Stomach (tissue), 9 donors: ENCODE measurements around the gene COL11A1. TPM values are rescaled to one million over a fixed set of nuclear protein-coding genes. Genes with fewer than 3 reads are reported as not detected.

ENCODE experiments used
- DNase-seq, 2 donors: peaks; one replicate each; pipeline versions ENCODE4 v3.0.0 to v3.0.0-alpha.2; 2013 to 2019
- H3K27ac ChIP-seq, 5 donors: fragments of 200-600 bp in 4 of 5; sonication (generic) in 4 of 5; one replicate each; pipeline ENCODE4 v1.5.1; 2013 to 2019; ENCODE audit warnings: mild to moderate bottlenecking in 1 of 5, moderate library complexity in 1 of 5
- H3K27me3 ChIP-seq, 3 donors: fragments of 200-600 bp; sonication (generic); one replicate each; pipeline ENCODE4 v1.5.1; 2017 to 2019; ENCODE audit warnings: mixed run types in 1 of 3
- H3K36me3 ChIP-seq, 4 donors: fragments of 200-600 bp; sonication (generic); 1 replicate in 3 of 4; 2 replicates in 1 of 4; pipeline ENCODE4 v1.5.1; 2016 to 2019
- H3K4me1 ChIP-seq, 4 donors: fragments of 200-600 bp; sonication (generic); one replicate each; pipeline ENCODE4 v1.5.1; 2016 to 2019
- H3K4me3 ChIP-seq, 4 donors: fragments of 200-600 bp; sonication (generic) in 3 of 4; one replicate each; pipeline ENCODE4 v1.5.1; 2016 to 2019; ENCODE audit warnings: mild to moderate bottlenecking in 1 of 4
- H3K9me3 ChIP-seq, 4 donors: fragments of 200-600 bp; sonication (generic); one replicate each; pipeline ENCODE4 v1.5.1; 2016 to 2019
- CTCF ChIP-seq, 7 experiments: fragments of 450-650 bp in 4 of 7; fragments of 200-600 bp in 3 of 7; sonication (generic) in 3 of 7; IDR thresholded peaks; one replicate each; pipeline ENCODE4 v1.5.1; 2016 to 2019; ENCODE audit warnings: antibody characterized with exemption in 7 of 7, control low read depth in 2 of 7, mild to moderate bottlenecking in 1 of 7
- EP300 ChIP-seq: sonication (generic); formaldehyde crosslinking; IDR thresholded peaks from one replicate; pipeline ENCODE4 v1.6.1; 2017; ENCODE audit warnings: antibody characterized with exemption
- POLR2A ChIP-seq, 4 donors: fragments of 450-650 bp; IDR thresholded peaks; one replicate each; pipeline ENCODE4 v1.6.1; 2016; ENCODE audit warnings: antibody characterized with exemption in 4 of 4, control low read depth in 2 of 4, mild to moderate bottlenecking in 1 of 4, moderate library complexity in 1 of 4
- POLR2AphosphoS5 ChIP-seq, 3 donors: sonication (generic); formaldehyde crosslinking; IDR thresholded peaks; one replicate each; pipeline ENCODE4 v1.6.1; 2016; ENCODE audit warnings: antibody characterized with exemption in 3 of 3
- WGBS, 5 donors: extraction: QIAGEN DNeasy Blood & Tissue Kit in 3 of 5; methylation state at CpG; one replicate each; pipeline versions ENCODE4 v1.1.5 to v1.1.7; 2013 to 2018; 5-methylcytosine and 5-hydroxymethylcytosine counted together
- intact Hi-C: fragments of 100-400 bp; cut with DNase I; formaldehyde crosslinking; loops from one replicate; pipeline ENCODE4 v1.15.1; 2023; ENCODE audit warnings: low total_unique reads
- polyA plus RNA-seq, 3 donors: library from polyadenylated mRNA; stranded (reverse); fragments of 200-250 nt; gene quantifications; one replicate each; pipeline ENCODE4 v1.2.3, GENCODE V29; 2013
- total RNA-seq, 5 donors: library from RNA; depleted of rRNA; stranded (reverse); fragments of >200 nt; gene quantifications; one replicate each; pipeline versions ENCODE4 v1.1.0 to v1.2.3, GENCODE V29; 2014 to 2016
- donor health status: healthy with polysubstance abuse.
- donor health status: Bipolar disorder and iron deficiency.
- donor health status: healthy.

Gene COL11A1
- total and polyA plus RNA-seq, 8 donors: under 0.01 to 7.0 (median 0.29) TPM; not detected in 5

GRCh38 chr1:103084181-103084580 lies 24.1 kb downstream of the COL11A1 start:
- 40 to 72% (median 40%) methylated on average over 2 of the region's 2 CpGs for WGBS, 5 donors
- H3K4me3 ChIP-seq: no peak overlapping the region
- no peak overlapping the region for H3K27ac ChIP-seq
- intact Hi-C loops: no loop called here
- no peaks in the 10 kb centered on the region for H3K4me1 ChIP-seq
- no peaks in the 10 kb centered on the region for H3K9me3 ChIP-seq
- TF ChIP-seq EP300: no peak
- no peak for TF ChIP-seq POLR2AphosphoS5 (IDR thresholded peaks at IDR 0.05)
- no peak for TF ChIP-seq POLR2A (IDR thresholded peaks at IDR 0.05)
- no peak for TF ChIP-seq CTCF (IDR thresholded peaks at IDR 0.05)
- H3K36me3 ChIP-seq: no peaks in the 10 kb centered on the region
- no peak for DNase-seq
- no peaks in the 10 kb centered on the region for H3K27me3 ChIP-seq

GRCh38 chr1:103075316-103076000 lies 32.9 kb downstream of the COL11A1 start:
- no peaks in the 10 kb centered on the region for H3K27me3 ChIP-seq
- no peaks in the 10 kb centered on the region for H3K9me3 ChIP-seq
- H3K4me1 ChIP-seq: no peaks in the 10 kb centered on the region
- TF ChIP-seq POLR2AphosphoS5 (IDR thresholded peaks at IDR 0.05) (no peak), POLR2A (IDR thresholded peaks at IDR 0.05) (no peak), CTCF (IDR thresholded peaks at IDR 0.05) (no peak), EP300 (no peak)
- WGBS, 5 donors: 72 to 90% (median 79%) methylated on average over 2 of the region's 2 CpGs
- H3K4me3 ChIP-seq: no peak overlapping the region
- intact Hi-C loops: no loop called here
- H3K27ac ChIP-seq: no peak overlapping the region
- H3K36me3 ChIP-seq: no peaks in the 10 kb centered on the region
- DNase-seq: no peak

- DNase-seq: no peak
- no peak for TF ChIP-seq POLR2A (IDR thresholded peaks at IDR 0.05)
- Histone ChIP-seq H3K36me3 (no peaks in the 10 kb centered on the region), H3K4me3 (no peak overlapping the region), H3K9me3 (no peaks in the 10 kb centered on the region), H3K27ac (no peak overlapping the region), H3K4me1 (no peaks in the 10 kb centered on the region), H3K27me3 (no peaks in the 10 kb centered on the region)
- 65 to 87% (median 78%) methylated on average over 6 of the region's 6 CpGs for WGBS, 5 donors
- intact Hi-C loops: no loop called here
These were observed 34.1 kb downstream of the COL11A1 start for GRCh38 chr1:103074224-103074623.

GRCh38 chr1:103069201-103069600 lies 39.1 kb downstream of the COL11A1 start:
- H3K27me3 ChIP-seq: no peaks in the 10 kb centered on the region
- H3K4me1 ChIP-seq: no peaks in the 10 kb centered on the region
- DNase-seq: no peak
- no peak overlapping the region for H3K27ac ChIP-seq
- H3K4me3 ChIP-seq: no peak overlapping the region
- H3K9me3 ChIP-seq: no peaks in the 10 kb centered on the region
- TF ChIP-seq POLR2A (IDR thresholded peaks at IDR 0.05): no peak
- TF ChIP-seq CTCF (IDR thresholded peaks at IDR 0.05): no peak
- no peak for TF ChIP-seq POLR2AphosphoS5 (IDR thresholded peaks at IDR 0.05)
- TF ChIP-seq EP300: no peak
- H3K36me3 ChIP-seq: no peaks in the 10 kb centered on the region
- intact Hi-C loops: no loop called here
- WGBS, 5 donors: 6 to 26% (median 19%) methylated on average over 2 of the region's 2 CpGs

- DNase-seq: peak in 1 of 2 donors; percentile 1
- intact Hi-C loops: no loop called here
- H3K4me3 ChIP-seq: no peak overlapping the region
- TF ChIP-seq EP300: no peak
- no peak for TF ChIP-seq POLR2AphosphoS5 (IDR thresholded peaks at IDR 0.05)
- TF ChIP-seq CTCF (IDR thresholded peaks at IDR 0.05): no peak
- no peak for TF ChIP-seq POLR2A (IDR thresholded peaks at IDR 0.05)
- no peaks in the 10 kb centered on the region for H3K9me3 ChIP-seq
- 69 to 79% (median 75%) methylated on average over 2 of the region's 2 CpGs for WGBS, 5 donors
- H3K36me3 ChIP-seq: no peaks in the 10 kb centered on the region
- H3K27ac ChIP-seq: no peak overlapping the region
- H3K27me3 ChIP-seq: no peaks in the 10 kb centered on the region
- no peaks in the 10 kb centered on the region for H3K4me1 ChIP-seq
These were observed 44.4 kb downstream of the COL11A1 start for GRCh38 chr1:103063921-103064320.
